Cardiac muscle cell (in vitro differentiated cells and primary cell): ENCODE measurements around the gene TTC31. TPM values are rescaled to one million over a fixed set of nuclear protein-coding genes. Genes with fewer than 3 reads are reported as not detected.

Source experiments
- DNase-seq, 2 donors: peaks; one replicate each; pipeline versions ENCODE4 v3.0.0 to v3.0.0-alpha.2; 2010 to 2017; ENCODE audit warnings: low read depth in 1 of 2, low spot score in 1 of 2
- H3K27ac ChIP-seq: fragments of 200-600 bp; sonication (generic); 2 replicates; pipeline ENCODE4 v1.5.1; 2016
- H3K27me3 ChIP-seq: fragments of 200-600 bp; sonication (generic); 2 replicates; pipeline ENCODE4 v1.6.0; 2016; ENCODE audit warnings: control low read depth
- H3K36me3 ChIP-seq: fragments of 200-600 bp; sonication (generic); 2 replicates; pipeline ENCODE4 v1.5.1; 2016; ENCODE audit warnings: control low read depth
- H3K4me1 ChIP-seq: fragments of 200-600 bp; sonication (generic); 2 replicates; pipeline ENCODE4 v1.8.1; 2017; ENCODE audit warnings: low read depth, mild to moderate bottlenecking, mixed run types
- H3K4me3 ChIP-seq: fragments of 200-600 bp; sonication (generic); 2 replicates; pipeline ENCODE4 v1.5.1; 2016; ENCODE audit warnings: mild to moderate bottlenecking
- H3K9me3 ChIP-seq: fragments of 200-600 bp; sonication (generic); 2 replicates; pipeline ENCODE4 v1.5.1; 2017; ENCODE audit warnings: low read depth, mild to moderate bottlenecking, control low read depth
- polyA plus RNA-seq: library from polyadenylated mRNA; unstranded; fragments of >200 nt; fragmentation: Nextera tagmentation; extraction: Ambion mirVana; gene quantifications from 2 replicates; pipeline ENCODE4 v1.2.1, GENCODE V29; 2016
- total RNA-seq: library from RNA; depleted of rRNA; stranded (reverse); fragments of >200 nt; gene quantifications from 2 replicates; pipeline ENCODE4 v1.2.3, GENCODE V29; 2016
- TF ChIP-seq, protein P1 (sequence below): IDR thresholded peaks from 2 replicates; pipeline ENCODE4 v1.5.1; 2012; ENCODE audit warnings: low read depth, mild to moderate bottlenecking, low read length

The TTC31 gene
- total and polyA plus RNA-seq, 2 experiments from 2014 or later, result 29.1 to 32.9 TPM

DNA sequence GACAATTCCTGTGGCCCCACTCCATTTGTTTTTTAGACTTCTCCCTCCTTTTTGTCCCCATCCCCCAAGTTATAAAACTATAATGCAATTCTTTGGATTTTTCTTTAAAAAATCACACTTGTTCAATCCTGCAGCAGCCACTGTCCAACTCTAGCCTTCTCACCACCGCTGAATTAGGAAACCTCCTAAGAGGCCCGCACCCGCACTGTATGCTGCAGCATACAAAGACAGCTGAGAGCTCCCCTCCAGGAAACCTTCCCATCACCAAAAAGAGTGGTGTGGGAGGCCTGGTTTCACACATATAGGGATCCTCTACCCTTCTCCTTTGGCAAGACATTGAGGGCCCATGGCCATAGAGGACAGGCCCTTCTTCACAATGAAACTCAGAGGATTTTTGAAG, 21.7 kb downstream of the TTC31 start:
- H3K27ac ChIP-seq, result no peak overlapping the region
- peaks cover 4% of the 10 kb centered on the region for H3K36me3 ChIP-seq
- no peaks in the 10 kb centered on the region for H3K9me3 ChIP-seq
- TF ChIP-seq, protein P1, sequence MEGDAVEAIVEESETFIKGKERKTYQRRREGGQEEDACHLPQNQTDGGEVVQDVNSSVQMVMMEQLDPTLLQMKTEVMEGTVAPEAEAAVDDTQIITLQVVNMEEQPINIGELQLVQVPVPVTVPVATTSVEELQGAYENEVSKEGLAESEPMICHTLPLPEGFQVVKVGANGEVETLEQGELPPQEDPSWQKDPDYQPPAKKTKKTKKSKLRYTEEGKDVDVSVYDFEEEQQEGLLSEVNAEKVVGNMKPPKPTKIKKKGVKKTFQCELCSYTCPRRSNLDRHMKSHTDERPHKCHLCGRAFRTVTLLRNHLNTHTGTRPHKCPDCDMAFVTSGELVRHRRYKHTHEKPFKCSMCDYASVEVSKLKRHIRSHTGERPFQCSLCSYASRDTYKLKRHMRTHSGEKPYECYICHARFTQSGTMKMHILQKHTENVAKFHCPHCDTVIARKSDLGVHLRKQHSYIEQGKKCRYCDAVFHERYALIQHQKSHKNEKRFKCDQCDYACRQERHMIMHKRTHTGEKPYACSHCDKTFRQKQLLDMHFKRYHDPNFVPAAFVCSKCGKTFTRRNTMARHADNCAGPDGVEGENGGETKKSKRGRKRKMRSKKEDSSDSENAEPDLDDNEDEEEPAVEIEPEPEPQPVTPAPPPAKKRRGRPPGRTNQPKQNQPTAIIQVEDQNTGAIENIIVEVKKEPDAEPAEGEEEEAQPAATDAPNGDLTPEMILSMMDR, result no peak
- no peak overlapping the region for H3K4me3 ChIP-seq
- peaks cover 67% of the 10 kb centered on the region for H3K27me3 ChIP-seq
- peaks cover under 1% of the 10 kb centered on the region for H3K4me1 ChIP-seq
- DNase-seq, result no peak

DNA sequence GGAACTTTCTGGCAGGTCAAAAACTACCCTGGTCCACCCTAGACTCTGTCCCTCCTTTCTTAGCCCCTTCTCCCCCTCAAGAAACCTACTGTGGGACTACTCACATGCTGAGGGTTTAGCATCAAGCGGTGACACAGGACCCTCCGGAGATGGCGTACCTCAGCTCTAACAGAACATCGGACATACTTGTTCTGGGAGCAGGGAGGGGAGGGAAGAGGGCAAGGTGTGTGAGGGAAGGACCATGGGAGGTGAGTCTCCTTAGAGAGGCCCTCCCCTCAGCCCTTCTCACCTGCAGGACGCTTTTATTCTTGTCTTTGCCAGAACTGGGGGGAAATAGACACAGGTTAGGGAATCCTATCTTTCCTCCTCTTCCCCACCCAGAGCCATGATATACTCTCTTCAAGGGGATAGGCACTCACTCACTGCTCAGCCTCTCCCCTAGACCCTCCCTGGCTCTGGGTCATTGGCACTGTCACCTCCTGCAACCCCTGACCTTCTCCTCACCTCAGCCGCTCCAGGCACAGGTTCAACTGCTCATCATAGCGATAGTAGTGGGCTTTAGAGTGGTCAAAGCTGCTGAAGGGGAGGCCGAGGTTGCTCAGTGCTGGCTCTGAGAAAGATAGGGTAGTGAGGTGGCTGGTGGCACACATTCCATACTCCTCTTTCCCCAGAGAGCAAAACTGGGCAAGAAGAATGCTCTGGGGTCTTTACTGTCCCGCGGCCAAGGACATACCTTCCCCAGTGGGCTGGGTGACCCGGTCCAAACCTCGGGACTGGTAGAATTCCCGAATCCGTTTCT, 22.8 kb downstream of the TTC31 start:
- TF ChIP-seq, protein P1, result no peak
- H3K4me3 ChIP-seq, result no peak overlapping the region
- no peak overlapping the region for H3K27ac ChIP-seq
- no peak for DNase-seq
- no peaks in the 10 kb centered on the region for H3K9me3 ChIP-seq
- H3K36me3 ChIP-seq, result peaks cover 4% of the 10 kb centered on the region
- no peaks in the 10 kb centered on the region for H3K4me1 ChIP-seq
- H3K27me3 ChIP-seq, result peaks cover 67% of the 10 kb centered on the region

DNA sequence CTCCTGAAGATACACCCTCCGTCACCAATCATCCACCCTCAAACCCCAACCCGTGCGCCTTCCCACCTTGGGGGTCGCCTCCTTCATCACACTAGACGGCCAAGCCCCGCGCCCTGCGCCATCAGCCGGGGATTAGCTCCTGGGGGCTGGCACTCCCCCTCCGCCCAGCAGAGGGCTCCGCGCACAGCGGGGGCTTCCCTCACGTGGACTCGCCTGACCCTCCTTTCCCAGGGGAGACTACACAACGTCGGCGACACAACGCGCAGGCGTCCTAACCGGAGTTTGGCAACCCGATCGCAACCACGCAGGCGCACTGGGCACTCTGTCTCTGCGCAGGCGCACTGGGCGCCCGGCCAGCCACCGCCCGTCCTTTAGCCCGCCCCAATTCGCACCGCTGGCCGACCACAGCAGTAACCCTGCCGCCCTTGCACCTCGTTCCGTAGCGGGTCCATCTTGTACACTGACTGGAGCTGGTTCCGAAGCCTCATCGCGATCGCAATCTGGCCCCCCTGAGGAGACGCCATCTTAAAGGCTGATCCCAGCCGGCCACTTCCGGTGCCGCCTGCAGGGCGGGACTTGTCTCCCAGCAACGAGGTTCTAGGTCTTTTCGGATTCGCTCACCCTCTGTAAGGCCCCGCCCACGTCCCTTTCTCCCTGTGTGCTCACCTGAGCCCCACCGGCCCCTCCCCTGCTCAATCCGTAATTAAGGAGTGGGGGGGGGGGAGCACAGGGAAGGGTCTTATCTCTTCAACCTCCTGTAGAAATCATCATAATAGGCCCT, 24.5 kb downstream of the TTC31 start, which contains the start of gene PCGF1:
Gene PCGF1, minus strand, starts transcription at position 551 of the 781 bp plus-strand sequence. Its CDS starts 27 bp downstream, at position 524.
- no peaks in the 10 kb centered on the region for H3K4me1 ChIP-seq
- H3K9me3 ChIP-seq, result no peaks in the 10 kb centered on the region
- TF ChIP-seq, protein P1, result peak; percentile 53
- H3K4me3 ChIP-seq, result peak within 1 kb of the TSS; percentile 74
- DNase-seq, result peak; percentile 98
- peaks cover 67% of the 10 kb centered on the region for H3K27me3 ChIP-seq
- H3K27ac ChIP-seq, result peak within 1 kb of the TSS; percentile 95
- H3K36me3 ChIP-seq, result peaks cover 4% of the 10 kb centered on the region

DNA sequence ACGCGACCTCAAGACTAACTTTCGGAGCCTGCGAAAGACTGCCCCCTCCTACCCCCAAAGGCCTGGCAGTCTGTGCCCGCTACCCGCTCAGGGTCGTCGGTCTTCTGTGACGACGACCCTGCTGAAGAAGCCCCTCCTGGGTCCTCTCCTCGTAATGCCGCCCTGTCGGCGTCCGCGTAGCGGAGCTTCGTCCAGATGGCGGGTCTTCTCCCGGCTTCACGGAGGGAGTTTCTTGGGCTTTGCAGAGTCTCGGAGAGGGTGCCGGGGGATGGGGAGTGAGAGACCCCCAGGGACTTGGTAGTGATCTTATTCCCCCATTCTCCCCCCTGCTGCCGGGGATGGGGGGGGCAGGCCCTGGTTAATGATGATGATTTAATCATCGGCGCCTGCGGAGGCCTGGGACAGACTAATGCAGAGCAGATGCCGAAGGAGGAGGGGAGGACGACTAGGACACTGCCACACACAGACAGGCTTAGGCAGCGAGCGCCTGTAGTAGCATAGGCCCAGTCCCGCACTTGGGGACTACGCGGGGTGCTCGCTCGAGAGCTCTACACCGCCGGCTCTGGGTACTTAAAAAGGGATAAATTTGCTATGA, 25.1 kb downstream of the TTC31 start:
- Histone ChIP-seq H3K27me3 (peaks cover 67% of the 10 kb centered on the region), H3K36me3 (peaks cover 4% of the 10 kb centered on the region), H3K4me1 (no peaks in the 10 kb centered on the region), H3K9me3 (no peaks in the 10 kb centered on the region), H3K4me3 (peak overlapping the region; percentile 74), H3K27ac (peak overlapping the region; percentile 95)
- peak in 1 of 2 donors; percentile 58 for DNase-seq
- TF ChIP-seq, protein P1, result no peak

DNA sequence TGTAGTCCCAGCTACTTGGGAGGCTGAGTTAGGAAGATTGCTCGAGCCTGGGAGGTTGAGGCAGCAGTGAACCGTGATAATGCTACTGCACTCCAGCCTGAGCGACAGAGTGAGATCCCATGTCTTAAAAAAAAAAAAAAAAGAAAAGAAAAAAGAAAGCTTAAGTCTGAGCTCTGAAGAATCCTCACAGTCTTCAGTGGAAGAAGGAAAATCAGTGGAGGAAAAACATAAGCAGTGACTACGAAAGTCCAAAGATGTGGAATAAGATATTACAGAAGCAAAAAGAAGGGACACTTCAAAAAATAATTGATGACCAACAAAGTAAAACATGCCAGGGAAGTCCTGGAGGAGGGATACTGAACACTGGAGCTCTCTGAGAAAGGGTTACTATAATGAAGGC, 27.4 kb downstream of the TTC31 start:
- Histone ChIP-seq H3K36me3 (peaks cover 2% of the 10 kb centered on the region), H3K4me3 (no peak overlapping the region), H3K27ac (no peak overlapping the region), H3K27me3 (peaks cover 67% of the 10 kb centered on the region), H3K9me3 (no peaks in the 10 kb centered on the region), H3K4me1 (no peaks in the 10 kb centered on the region)
- no peak for DNase-seq
- TF ChIP-seq, protein P1, result no peak
